Vagina (tissue), 2 donors: Measurements from ENCODE around the gene AMBRA1. TPM values are rescaled to one million over a fixed set of nuclear protein-coding genes. Genes with fewer than 3 reads are reported as not detected.

Source experiments
- DNase-seq, 2 donors: peaks; one replicate each; pipeline ENCODE4 v3.0.0-alpha.2; 2017; ENCODE audit errors: extremely low spot score in 2 of 2
- H3K27ac ChIP-seq: fragments of 200-600 bp; sonication (generic); one replicate; pipeline ENCODE4 v1.5.1; 2019
- H3K27me3 ChIP-seq: fragments of 200-600 bp; sonication (generic); one replicate; pipeline ENCODE4 v1.5.1; 2019
- H3K36me3 ChIP-seq, 2 donors: fragments of 200-600 bp; sonication (generic); one replicate each; pipeline ENCODE4 v1.5.1; 2017 to 2019
- H3K4me1 ChIP-seq: fragments of 200-600 bp; sonication (generic); one replicate; pipeline ENCODE4 v1.5.1; 2019
- H3K4me3 ChIP-seq, 2 donors: fragments of 200-600 bp; sonication (generic); 1 replicate in 1 of 2; 2 replicates in 1 of 2; pipeline ENCODE4 v1.5.1; 2016 to 2019
- H3K9me3 ChIP-seq: fragments of 200-600 bp; sonication (generic); one replicate; pipeline ENCODE4 v1.5.1; 2019
- CTCF ChIP-seq, 3 experiments: fragments of 450-650 bp in 2 of 3; fragments of 200-600 bp in 1 of 3; sonication (generic) in 1 of 3; IDR thresholded peaks; one replicate each; pipeline ENCODE4 v1.5.1; 2017 to 2019; ENCODE audit warnings: antibody characterized with exemption in 3 of 3, mild to moderate bottlenecking in 2 of 3, moderate library complexity in 2 of 3
- POLR2A ChIP-seq, 2 donors: fragments of 450-650 bp; IDR thresholded peaks; one replicate each; pipeline ENCODE4 v1.6.1; 2017; ENCODE audit warnings: antibody characterized with exemption in 2 of 2, mild to moderate bottlenecking in 2 of 2, moderate library complexity in 2 of 2
- POLR2AphosphoS5 ChIP-seq, 2 donors: sonication (generic); formaldehyde crosslinking; IDR thresholded peaks; one replicate each; pipeline ENCODE4 v1.9.0; 2017; ENCODE audit warnings: antibody characterized with exemption in 2 of 2, mild to moderate bottlenecking in 2 of 2, low read depth in 1 of 2; ENCODE audit not compliant: insufficient read depth in 1 of 2
- intact Hi-C: fragments of 100-400 bp; cut with DNase I; formaldehyde crosslinking; loops from one replicate; pipeline ENCODE4 v1.15.1; 2023
- total RNA-seq: library from RNA; depleted of rRNA; stranded (reverse); fragments of >200 nt; gene quantifications from one replicate; pipeline ENCODE4 v1.2.3, GENCODE V29; 2016

The AMBRA1 gene
- total RNA-seq, 1 donor from 2014 or later, result 40.0 TPM

GRCh38 chr11:46364056-46364455, 229.8 kb downstream of the AMBRA1 start:
- no peak for DNase-seq
- intact Hi-C loops, result no loop called here

DNA sequence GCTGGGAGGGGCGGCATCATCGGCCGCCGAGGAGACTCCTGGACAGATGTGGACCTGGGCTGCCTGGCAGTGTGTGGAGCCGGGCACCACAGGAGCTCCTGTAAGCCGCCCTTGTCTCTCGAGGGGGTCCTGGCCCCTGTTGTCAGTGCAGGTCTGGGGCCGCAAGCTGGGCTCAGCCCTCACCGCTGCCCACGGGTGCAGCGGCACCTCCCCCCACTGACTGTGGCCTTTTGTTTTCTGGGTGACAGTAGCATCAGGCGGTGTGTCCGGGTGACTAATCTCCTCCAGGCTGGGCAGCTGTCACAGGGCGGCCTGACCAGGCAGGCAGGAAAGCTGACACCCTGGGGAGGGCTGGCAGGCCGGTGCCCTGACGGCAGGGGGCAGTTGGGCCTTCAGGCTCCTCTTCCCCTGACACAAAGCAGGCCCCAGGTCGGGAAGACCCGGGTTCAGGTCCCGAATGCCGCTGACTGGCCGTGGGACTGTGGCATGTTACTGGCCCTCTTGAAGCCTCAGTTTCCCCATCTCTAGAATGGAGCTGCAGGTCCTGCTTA, 230.3 kb downstream of the AMBRA1 start:
- intact Hi-C loops, result no loop called here
- H3K4me1 ChIP-seq, result peaks cover 48% of the 10 kb centered on the region
- no peaks in the 10 kb centered on the region for H3K27me3 ChIP-seq
- H3K36me3 ChIP-seq, result no peaks in the 10 kb centered on the region
- no peak for DNase-seq
- H3K9me3 ChIP-seq, result no peaks in the 10 kb centered on the region
- H3K27ac ChIP-seq, result peak overlapping the region; percentile 70
- H3K4me3 ChIP-seq, result no peak overlapping the region
- TF ChIP-seq CTCF (IDR thresholded peaks at IDR 0.05) (no peak), POLR2AphosphoS5 (IDR thresholded peaks at IDR 0.05; ENCODE audit: insufficient read depth in 1 of 2, low read depth in 1 of 2) (no peak), POLR2A (IDR thresholded peaks at IDR 0.05) (no peak)

More at GRCh38 chr11:46364056-46364455, 229.8 kb downstream of the AMBRA1 start:
- peaks cover 48% of the 10 kb centered on the region for H3K4me1 ChIP-seq
- H3K27ac ChIP-seq, result peak overlapping the region; percentile 70
- TF ChIP-seq POLR2AphosphoS5 (IDR thresholded peaks at IDR 0.05; ENCODE audit: insufficient read depth in 1 of 2, low read depth in 1 of 2), result no peak
- no peak for TF ChIP-seq CTCF (IDR thresholded peaks at IDR 0.05)
- no peak for TF ChIP-seq POLR2A (IDR thresholded peaks at IDR 0.05)
- no peaks in the 10 kb centered on the region for H3K27me3 ChIP-seq
- no peaks in the 10 kb centered on the region for H3K36me3 ChIP-seq
- no peaks in the 10 kb centered on the region for H3K9me3 ChIP-seq
- no peak overlapping the region for H3K4me3 ChIP-seq

GRCh38 chr11:46363031-46363407, 230.8 kb downstream of the AMBRA1 start:
- intact Hi-C loops, result no loop called here
- H3K4me3 ChIP-seq, result no peak overlapping the region
- H3K36me3 ChIP-seq, result no peaks in the 10 kb centered on the region
- no peak for DNase-seq
- H3K9me3 ChIP-seq, result no peaks in the 10 kb centered on the region
- peak overlapping the region; percentile 70 for H3K27ac ChIP-seq
- H3K27me3 ChIP-seq, result no peaks in the 10 kb centered on the region
- TF ChIP-seq POLR2AphosphoS5 (IDR thresholded peaks at IDR 0.05; ENCODE audit: insufficient read depth in 1 of 2, low read depth in 1 of 2) (no peak), CTCF (IDR thresholded peaks at IDR 0.05) (no peak), POLR2A (IDR thresholded peaks at IDR 0.05) (no peak)
- peaks cover 46% of the 10 kb centered on the region for H3K4me1 ChIP-seq

- no peaks in the 10 kb centered on the region for H3K27me3 ChIP-seq
- intact Hi-C loops, result no loop called here
- peak overlapping the region; percentile 20 to 30 for H3K4me3 ChIP-seq
- H3K9me3 ChIP-seq, result no peaks in the 10 kb centered on the region
- H3K36me3 ChIP-seq, result no peaks in the 10 kb centered on the region
- H3K4me1 ChIP-seq, result peaks cover 46% of the 10 kb centered on the region
- TF ChIP-seq POLR2A (IDR thresholded peaks at IDR 0.05) (no peak), POLR2AphosphoS5 (IDR thresholded peaks at IDR 0.05; ENCODE audit: insufficient read depth in 1 of 2, low read depth in 1 of 2) (no peak), CTCF (IDR thresholded peaks at IDR 0.05) (no peak)
- DNase-seq, result no peak
- H3K27ac ChIP-seq, result peak overlapping the region; percentile 70
Observed at GRCh38 chr11:46362156-46363030, 231.4 kb downstream of the AMBRA1 start.
